Smooth muscle cell (in vitro differentiated cells): Measurements from ENCODE around the gene PHF21B. TPM values are rescaled to one million over a fixed set of nuclear protein-coding genes. Genes with fewer than 3 reads are reported as not detected.

Experiments
- DNase-seq: peaks from one replicate; lab custom pipeline; 2025; ENCODE audit not compliant: unreplicated experiment; lab: John Stamatoyannopoulos, UW
- H2AFZ ChIP-seq: fragments of 200-600 bp; sonication (generic); 2 replicates; pipeline ENCODE4 v1.6.0; 2016; ENCODE audit warnings: antibody characterized with exemption, low read depth, mild to moderate bottlenecking
- H3F3A ChIP-seq: fragments of 200-600 bp; sonication (generic); 2 replicates; pipeline ENCODE4 v1.6.0; 2017; ENCODE audit warnings: antibody characterized with exemption, low read depth
- H3K27ac ChIP-seq: fragments of 200-600 bp; sonication (generic); 2 replicates; pipeline ENCODE4 v1.5.1; 2016; ENCODE audit warnings: low read depth, mild to moderate bottlenecking
- H3K27me3 ChIP-seq: fragments of 200-600 bp; sonication (generic); 2 replicates; pipeline ENCODE4 v1.6.1; 2016; ENCODE audit warnings: low read depth, mild to moderate bottlenecking
- H3K36me3 ChIP-seq: fragments of 200-600 bp; sonication (generic); 2 replicates; pipeline ENCODE4 v1.5.1; 2016; ENCODE audit warnings: low read depth
- H3K4me1 ChIP-seq: fragments of 200-600 bp; sonication (generic); 2 replicates; pipeline ENCODE4 v1.5.1; 2016; ENCODE audit warnings: low read depth
- H3K4me2 ChIP-seq: fragments of 200-600 bp; sonication (generic); 2 replicates; pipeline ENCODE4 v1.6.0; 2016; ENCODE audit warnings: mild to moderate bottlenecking
- H3K4me3 ChIP-seq: fragments of 200-600 bp; sonication (generic); 2 replicates; pipeline ENCODE4 v1.5.1; 2016; ENCODE audit warnings: mild to moderate bottlenecking
- H3K79me2 ChIP-seq: fragments of 200-600 bp; sonication (generic); 2 replicates; pipeline ENCODE4 v1.6.0; 2016; ENCODE audit warnings: low read depth, mild to moderate bottlenecking
- H3K9ac ChIP-seq: fragments of 200-600 bp; sonication (generic); 2 replicates; pipeline ENCODE4 v1.6.0; 2016; ENCODE audit warnings: low read depth
- H3K9me3 ChIP-seq: fragments of 200-600 bp; sonication (generic); replicated peaks from 2 replicates; pipeline ENCODE4 v1.5.1; 2016; ENCODE audit warnings: low read depth
- H4K20me1 ChIP-seq: fragments of 200-600 bp; sonication (generic); 2 replicates; pipeline ENCODE4 v1.6.0; 2016; ENCODE audit warnings: low read depth
- CTCF ChIP-seq: fragments of 200-600 bp; sonication (generic); IDR thresholded peaks from 2 replicates; pipeline ENCODE4 v1.5.1; 2017; ENCODE audit warnings: borderline replicate concordance, mild to moderate bottlenecking, antibody characterized with exemption; ENCODE audit not compliant: insufficient read depth, poor library complexity, severe bottlenecking
- WGBS: methylation state at CpG from one replicate; pipeline ENCODE4 v1.1.7; 2016; ENCODE audit warnings: low lambda C conversion rate; 5-methylcytosine and 5-hydroxymethylcytosine counted together
- polyA plus RNA-seq: library from polyadenylated mRNA; unstranded; fragments of >200 nt; fragmentation: Nextera tagmentation; extraction: Ambion mirVana; gene quantifications from 2 replicates; pipeline ENCODE4 v1.2.1, GENCODE V29; 2016
- total RNA-seq: library from RNA; depleted of rRNA; stranded (reverse); fragments of >200 nt; gene quantifications from 2 replicates; pipeline ENCODE4 v1.2.3, GENCODE V29; 2014

Gene PHF21B
- total and polyA plus RNA-seq, 2 experiments from 2014 or later: 0.13 TPM

- no peak for TF ChIP-seq CTCF
- Histone ChIP-seq H3K27me3 (no peaks in the 10 kb centered on the region), H3K27ac (no peak overlapping the region), H3F3A (no peaks in the 10 kb centered on the region), H3K79me2 (no peaks in the 10 kb centered on the region), H3K4me1 (no peaks in the 10 kb centered on the region), H2AFZ (no peak overlapping the region), H3K9ac (no peak overlapping the region), H3K4me2 (no peak overlapping the region), H4K20me1 (no peaks in the 10 kb centered on the region), H3K4me3 (no peak overlapping the region), H3K9me3 (no peaks in the 10 kb centered on the region), H3K36me3 (no peaks in the 10 kb centered on the region)
- WGBS: 86% methylated on average over 14 of the region's 14 CpGs
- no peak for DNase-seq
These were observed 120.4 kb downstream of the PHF21B start for GRCh38 chr22:44889255-44889878.

GRCh38 chr22:44888491-44889254 is 121.1 kb downstream of the PHF21B start:
- H3K36me3 ChIP-seq: no peaks in the 10 kb centered on the region
- no peaks in the 10 kb centered on the region for H3K79me2 ChIP-seq
- no peak overlapping the region for H3K4me3 ChIP-seq
- no peak for DNase-seq
- H3K27me3 ChIP-seq: no peaks in the 10 kb centered on the region
- H2AFZ ChIP-seq: no peak overlapping the region
- no peaks in the 10 kb centered on the region for H3K9me3 ChIP-seq
- H3K27ac ChIP-seq: no peak overlapping the region
- WGBS: 80% methylated on average over 14 of the region's 14 CpGs
- H3K9ac ChIP-seq: no peak overlapping the region
- no peak overlapping the region for H3K4me2 ChIP-seq
- TF ChIP-seq CTCF: no peak
- no peaks in the 10 kb centered on the region for H3F3A ChIP-seq
- no peaks in the 10 kb centered on the region for H3K4me1 ChIP-seq
- H4K20me1 ChIP-seq: no peaks in the 10 kb centered on the region

- Histone ChIP-seq H3K27ac (no peak overlapping the region), H3K36me3 (no peaks in the 10 kb centered on the region), H3K4me2 (no peak overlapping the region), H3K27me3 (no peaks in the 10 kb centered on the region), H3K4me3 (no peak overlapping the region), H3K79me2 (no peaks in the 10 kb centered on the region), H3K4me1 (no peaks in the 10 kb centered on the region), H3F3A (no peaks in the 10 kb centered on the region), H3K9me3 (no peaks in the 10 kb centered on the region), H2AFZ (no peak overlapping the region), H3K9ac (no peak overlapping the region), H4K20me1 (no peaks in the 10 kb centered on the region)
- DNase-seq: no peak
- TF ChIP-seq CTCF: no peak
- WGBS: 93% methylated on average over 16 of the region's 16 CpGs
These were observed 121.9 kb downstream of the PHF21B start for GRCh38 chr22:44887941-44888366.
